Lung (tissue), 12 donors: Measurements from ENCODE around the gene NRIP1. TPM values are rescaled to one million over a fixed set of nuclear protein-coding genes. Genes with fewer than 3 reads are reported as not detected.

Experiments used
- ATAC-seq: fragments of 200-7000 bp; cut with Tn5 transposase; one replicate; pipeline ENCODE4 v1.9.1; 2020; ENCODE audit warnings: moderate number of reproducible peaks; ENCODE audit not compliant: insufficient read depth, low FRiP score
- DNase-seq, 3 donors: peaks; one replicate each; pipeline ENCODE4 v3.0.0-alpha.2; 2013 to 2017
- H3K27ac ChIP-seq, 2 donors: one replicate each; pipeline ENCODE4 v1.5.1; 2013; ENCODE audit warnings: mild to moderate bottlenecking in 2 of 2, moderate library complexity in 2 of 2, control low read depth in 1 of 2, inconsistent platforms in 1 of 2, low read depth in 1 of 2, low read length in 1 of 2
- H3K27me3 ChIP-seq, 3 donors: one replicate each; pipeline ENCODE4 v1.5.1; 2013; ENCODE audit warnings: low read length in 2 of 3; ENCODE audit not compliant: control insufficient read depth in 3 of 3, insufficient read depth in 3 of 3
- H3K36me3 ChIP-seq, 4 donors: one replicate each; pipeline ENCODE4 v1.5.1; 2013; ENCODE audit warnings: low read length in 4 of 4, mild to moderate bottlenecking in 1 of 4, moderate library complexity in 1 of 4; ENCODE audit not compliant: control insufficient read depth in 4 of 4, insufficient read depth in 4 of 4
- H3K4me1 ChIP-seq, 5 donors: one replicate each; pipeline ENCODE4 v1.5.1; 2013; ENCODE audit warnings: low read length in 5 of 5, mild to moderate bottlenecking in 2 of 5, moderate library complexity in 1 of 5; ENCODE audit not compliant: control insufficient read depth in 5 of 5, insufficient read depth in 5 of 5
- H3K4me3 ChIP-seq: one replicate; pipeline ENCODE4 v1.5.1; 2013; ENCODE audit warnings: mild to moderate bottlenecking, control low read depth, moderate library complexity
- H3K9ac ChIP-seq, 2 donors: one replicate each; pipeline ENCODE4 v1.5.1; 2013; ENCODE audit warnings: low read length in 2 of 2, control low read depth in 1 of 2; ENCODE audit not compliant: insufficient read depth in 1 of 2
- H3K9me3 ChIP-seq, 4 donors: one replicate each; pipeline ENCODE4 v1.5.1; 2013; ENCODE audit warnings: low read length in 3 of 4, mild to moderate bottlenecking in 1 of 4, moderate library complexity in 1 of 4; ENCODE audit not compliant: control insufficient read depth in 4 of 4, insufficient read depth in 3 of 4
- CTCF ChIP-seq: IDR thresholded peaks from 2 replicates; pipeline ENCODE4 v1.5.1; 2012; ENCODE audit warnings: mild to moderate bottlenecking; ENCODE audit errors: control extremely low read depth, extremely low read depth
- WGBS, 2 donors: extraction: QIAGEN DNeasy Blood & Tissue Kit; methylation state at CpG; one replicate each; pipeline ENCODE4 v1.1.7; 2013; 5-methylcytosine and 5-hydroxymethylcytosine counted together
- polyA plus RNA-seq, 2 donors: library from polyadenylated mRNA; stranded (reverse); fragments of 200-250 nt; gene quantifications; one replicate each; pipeline ENCODE4 v1.2.1, GENCODE V29; 2013
- total RNA-seq, 2 donors: library from RNA; depleted of rRNA in 1 of 2; stranded (reverse); fragments of >200 nt in 1 of 2; gene quantifications; one replicate each; pipeline ENCODE4 v1.2.1, GENCODE V29; 2014 to 2021
- donor health status: control.
- donor health status: control.
- donor health status: Bipolar disorder and iron deficiency.
- donor health status: healthy.
- donor health status: DM: yes; HTN: yes; CAD: no.

Gene NRIP1
- total and polyA plus RNA-seq, 4 donors = 5.9 to 35.5 (median 18.3) TPM

GRCh38 chr21:15060543-15061175 lies 4.1 kb downstream of the NRIP1 start:
- DNase-seq (no peak), ATAC-seq (no peak)
- no peak overlapping the region for H3K4me3 ChIP-seq
- 18 to 43% methylated on average over 2 of the region's 2 CpGs for WGBS, 2 donors
- no peak for TF ChIP-seq CTCF
- no peaks in the 10 kb centered on the region for H3K36me3 ChIP-seq
- no peak overlapping the region for H3K9ac ChIP-seq
- H3K4me1 ChIP-seq = peaks cover 3 to 40% (median 19%) of the 10 kb centered on the region in 5 donors
- no peaks in the 10 kb centered on the region for H3K9me3 ChIP-seq
- H3K27ac ChIP-seq = peak overlapping the region in 1 of 2 donors; percentile 51
- no peaks in the 10 kb centered on the region for H3K27me3 ChIP-seq

DNA sequence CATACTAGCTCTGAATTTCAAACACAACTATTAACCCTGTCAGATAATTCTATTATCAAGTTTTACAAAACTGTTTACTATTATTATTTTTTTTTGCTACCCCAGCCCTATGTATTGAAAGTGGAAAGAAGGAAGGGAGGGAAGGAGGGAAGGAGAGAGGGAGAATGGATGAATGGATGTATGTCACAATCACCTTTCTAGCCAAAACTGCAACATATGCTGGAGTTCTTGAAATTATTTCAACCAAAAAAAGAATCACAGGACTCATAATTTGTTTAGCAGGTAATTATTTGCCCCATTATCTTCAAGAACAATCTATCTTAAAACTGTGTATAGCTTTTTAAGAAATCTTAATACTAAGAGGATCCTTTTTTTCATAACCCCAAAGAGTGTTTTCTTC lies 5.4 kb downstream of the NRIP1 start:
- Histone ChIP-seq H3K27me3 (no peaks in the 10 kb centered on the region), H3K9me3 (no peaks in the 10 kb centered on the region), H3K4me3 (no peak overlapping the region), H3K9ac (no peak overlapping the region), H3K27ac (peak overlapping the region in 1 of 2 donors; percentile 6), H3K4me1 (peaks cover 3 to 40% (median 19%) of the 10 kb centered on the region in 5 donors), H3K36me3 (no peaks in the 10 kb centered on the region)
- ATAC-seq = no peak
- TF ChIP-seq CTCF = no peak
- DNase-seq = no peak

GRCh38 chr21:15058854-15059263 lies 5.9 kb downstream of the NRIP1 start:
- Histone ChIP-seq H3K27ac (peak overlapping the region in 1 of 2 donors; percentile 45), H3K4me1 (peaks cover 3 to 41% (median 19%) of the 10 kb centered on the region in 5 donors), H3K27me3 (no peaks in the 10 kb centered on the region), H3K9ac (peak overlapping the region in 1 of 2 donors; percentile 8), H3K4me3 (no peak overlapping the region), H3K9me3 (no peaks in the 10 kb centered on the region), H3K36me3 (no peaks in the 10 kb centered on the region)
- WGBS, 2 donors = 57 to 60% methylated on average over 2 of the region's 2 CpGs
- no peak for DNase-seq
- TF ChIP-seq CTCF = no peak
- ATAC-seq = no peak

DNA sequence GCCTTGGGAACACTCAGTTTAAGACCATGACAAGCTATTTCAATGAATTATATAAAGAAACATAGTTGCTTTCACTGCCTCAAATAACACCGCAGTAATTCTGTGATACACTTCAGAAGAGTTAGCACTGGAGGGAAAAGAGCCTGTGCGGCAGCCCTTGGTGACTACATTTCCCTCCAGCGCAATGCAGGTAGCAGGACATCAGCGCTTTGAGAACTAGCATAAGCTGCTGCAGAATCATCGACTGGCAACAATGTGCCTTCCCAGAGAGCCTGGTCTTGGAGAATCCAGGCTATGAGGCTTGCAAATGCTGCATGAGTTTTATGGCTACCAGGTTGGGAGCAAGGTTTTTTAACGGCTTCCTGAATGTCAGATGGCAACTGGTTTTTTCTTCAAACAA lies 7.5 kb downstream of the NRIP1 start:
- no peak overlapping the region for H3K4me3 ChIP-seq
- no peaks in the 10 kb centered on the region for H3K9me3 ChIP-seq
- TF ChIP-seq CTCF = no peak
- no peaks in the 10 kb centered on the region for H3K36me3 ChIP-seq
- no peaks in the 10 kb centered on the region for H3K27me3 ChIP-seq
- H3K4me1 ChIP-seq = peaks cover 3 to 46% (median 19%) of the 10 kb centered on the region in 5 donors
- WGBS, 2 donors = 17 to 34% methylated on average over 6 of the region's 6 CpGs
- H3K27ac ChIP-seq = peak overlapping the region in 1 of 2 donors; percentile 67
- DNase-seq (peak in 1 of 3 donors; percentile 22), ATAC-seq (no peak)
- peak overlapping the region in 1 of 2 donors; percentile 19 for H3K9ac ChIP-seq
